Cerebellar cortex (tissue), 1 donor: ENCODE measurements around the gene PRPH.
"Not testable (repeated sequence)": the region's sequence is repeated elsewhere in the genome, so short reads cannot be mapped to it uniquely, and the experiment has no call there.

Experiments
- DNase-seq: peaks from one replicate; pipeline ENCODE4 v3.0.0-alpha.2; 2015; ENCODE audit warnings: low spot score

PRPH gene

GRCh38 chr12:49332891-49333371 is 38.0 kb downstream of the PRPH start:
- DNase-seq: no peak

DNA sequence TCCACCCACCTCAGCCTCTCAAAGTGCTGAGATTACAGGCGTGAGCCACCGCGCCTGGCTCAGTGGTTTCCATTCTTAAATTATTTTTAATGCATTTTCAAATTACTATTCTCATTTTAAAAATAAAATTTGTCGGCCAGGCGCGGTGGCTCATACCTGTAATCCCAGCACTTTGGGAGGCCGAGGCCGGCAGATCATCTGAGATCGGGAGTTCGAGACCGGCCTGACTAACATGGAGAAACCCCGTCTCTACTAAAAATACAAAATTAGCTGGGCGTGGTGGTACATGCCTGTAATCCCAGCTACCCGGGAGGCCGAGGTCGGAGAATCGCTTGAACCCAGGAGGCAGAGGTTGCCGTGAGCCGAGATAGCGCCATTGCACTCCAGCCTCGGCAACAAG is 38.8 kb downstream of the PRPH start:
- not testable (repeated sequence) for DNase-seq

- no peak for DNase-seq
Observed at GRCh38 chr12:49334226-49334625, 39.3 kb downstream of the PRPH start.

DNA sequence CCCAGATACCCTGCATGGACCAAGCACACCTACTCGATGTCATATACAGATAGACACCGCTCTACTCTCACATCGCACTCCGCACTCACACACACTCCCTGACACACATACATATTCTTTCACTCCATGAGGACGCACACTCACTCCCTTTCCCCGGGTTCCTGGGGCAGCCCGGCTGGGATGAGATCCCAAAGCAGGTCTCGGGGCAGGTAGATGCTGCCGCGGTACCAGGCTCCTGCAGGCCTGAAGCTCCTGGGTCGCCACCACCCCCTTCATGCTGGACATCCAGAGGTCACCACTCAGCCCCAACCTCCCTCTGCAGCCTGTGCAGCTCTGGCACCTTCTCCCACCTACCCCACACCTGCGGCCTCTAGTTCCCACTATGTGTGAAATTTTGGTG is 39.7 kb downstream of the PRPH start:
- DNase-seq: no peak

DNA sequence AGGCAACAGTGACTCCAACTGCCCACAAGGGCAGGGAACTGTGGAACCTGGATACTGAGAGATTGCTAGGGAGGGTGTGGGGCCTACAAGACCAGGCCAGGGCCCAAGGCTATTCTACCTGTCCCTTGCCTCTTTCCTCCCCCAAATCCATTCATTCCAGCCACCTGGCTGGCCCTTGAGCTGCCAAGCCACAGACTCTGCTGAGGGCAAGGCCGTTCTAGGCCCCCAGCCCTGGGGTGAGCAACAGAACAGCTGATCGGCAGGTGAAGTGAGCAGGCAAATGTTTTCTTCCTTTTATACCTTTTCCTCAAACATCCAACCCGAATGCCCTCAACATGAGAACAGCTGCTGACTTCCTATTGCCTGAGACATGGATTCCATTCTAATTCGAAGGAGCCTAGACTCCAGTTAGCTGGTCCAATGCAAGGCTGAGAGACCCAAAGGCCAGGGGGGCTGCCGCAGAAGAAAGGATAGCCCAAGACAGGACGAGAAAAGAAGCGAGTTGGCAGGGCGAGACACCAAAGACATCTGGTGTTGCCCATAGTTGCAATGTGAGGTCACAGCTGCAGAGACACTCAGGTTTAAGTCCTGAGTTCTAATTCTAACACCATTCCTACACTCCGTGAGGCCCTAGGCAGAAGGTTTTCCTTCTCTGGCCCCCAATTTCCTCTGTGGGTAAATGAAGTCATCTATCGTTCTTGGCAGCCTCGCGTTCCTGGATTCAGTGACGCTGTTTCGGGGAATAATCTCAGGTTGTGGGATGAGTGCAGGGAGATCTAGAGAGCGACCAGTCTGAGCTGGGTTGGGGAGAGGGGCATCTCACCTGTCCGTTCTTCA is 40.4 kb downstream of the PRPH start:
- DNase-seq: no peak

GRCh38 chr12:49335955-49336644 is 41.2 kb downstream of the PRPH start:
- DNase-seq: no peak

- peak; percentile 57 for DNase-seq
Observed at GRCh38 chr12:49336645-49337584, 42.0 kb downstream of the PRPH start, which contains the start of gene C1QL4. TSS of gene C1QL4 (minus strand) at chr12:49337188. CDS start at chr12:49336477, 711 bp downstream.

- no peak for DNase-seq
Observed at GRCh38 chr12:49338830-49339463, 44.0 kb downstream of the PRPH start.

DNA sequence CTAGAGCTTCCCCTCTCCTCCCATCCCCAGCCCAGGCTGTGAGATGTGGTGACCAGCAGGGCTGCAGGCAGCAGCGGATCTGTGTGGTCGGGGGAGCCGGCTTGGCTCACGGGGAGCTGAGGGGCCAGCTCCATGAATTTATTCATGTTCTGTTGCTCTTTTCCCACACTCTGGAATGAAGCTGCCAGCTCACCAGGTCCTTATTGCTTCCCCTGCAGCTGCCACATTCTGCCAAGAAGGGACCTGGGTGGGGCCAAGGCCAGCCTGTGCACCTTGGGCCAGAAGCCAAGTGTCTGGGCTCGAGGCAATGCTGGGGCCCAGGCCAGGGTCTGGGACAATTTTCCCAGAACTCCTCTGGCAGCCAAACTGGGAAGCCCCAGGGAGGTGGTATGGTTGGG is 44.5 kb downstream of the PRPH start:
- no peak for DNase-seq

- no peak for DNase-seq
Observed at GRCh38 chr12:49340095-49340870, 45.3 kb downstream of the PRPH start.

GRCh38 chr12:49340971-49341776 is 46.2 kb downstream of the PRPH start:
- DNase-seq: no peak

- DNase-seq: no peak
Observed at GRCh38 chr12:49341777-49342065, 46.8 kb downstream of the PRPH start.

DNA sequence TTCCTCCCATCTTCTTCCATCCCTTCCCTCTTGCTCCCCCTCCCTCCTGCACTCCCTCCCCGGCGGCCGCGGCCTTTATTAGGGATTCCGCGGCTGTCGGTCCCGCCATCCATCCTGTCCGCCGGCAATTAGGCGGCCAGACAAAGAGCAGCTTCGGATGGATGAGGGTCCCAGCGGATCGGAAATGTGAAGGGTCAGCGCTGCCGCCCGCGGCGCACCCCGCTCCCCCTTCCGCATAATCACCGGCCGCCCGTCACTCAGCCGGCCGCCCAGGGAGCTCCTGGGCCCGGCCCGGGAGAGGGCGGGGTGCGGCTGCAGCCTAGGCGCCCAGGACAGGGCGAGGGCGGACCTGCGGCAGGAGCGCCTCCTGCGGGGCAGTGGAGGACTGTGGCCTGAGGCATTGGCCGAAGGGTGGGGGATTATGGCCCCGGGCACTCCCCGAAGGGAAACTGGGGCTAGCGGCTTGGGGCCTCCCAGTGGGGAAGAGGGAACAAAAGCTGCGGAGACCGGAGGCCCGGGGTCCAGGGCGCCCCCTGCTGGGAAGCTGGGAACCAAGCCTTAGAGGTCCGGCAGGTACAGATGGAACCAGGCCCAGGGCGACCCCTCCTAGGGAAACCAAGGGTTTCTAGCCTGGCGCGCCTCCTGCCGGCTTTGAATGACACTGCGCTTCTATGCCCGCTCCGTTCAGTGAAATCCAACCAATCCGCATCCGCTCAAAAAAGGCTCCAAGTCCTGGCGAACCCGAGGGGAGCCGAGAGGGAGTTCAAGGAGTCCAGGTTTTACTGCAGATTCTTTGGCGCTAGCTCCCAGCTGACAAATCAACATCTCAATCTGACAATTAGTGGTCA is 47.3 kb downstream of the PRPH start:
- peak; percentile 89 for DNase-seq

DNA sequence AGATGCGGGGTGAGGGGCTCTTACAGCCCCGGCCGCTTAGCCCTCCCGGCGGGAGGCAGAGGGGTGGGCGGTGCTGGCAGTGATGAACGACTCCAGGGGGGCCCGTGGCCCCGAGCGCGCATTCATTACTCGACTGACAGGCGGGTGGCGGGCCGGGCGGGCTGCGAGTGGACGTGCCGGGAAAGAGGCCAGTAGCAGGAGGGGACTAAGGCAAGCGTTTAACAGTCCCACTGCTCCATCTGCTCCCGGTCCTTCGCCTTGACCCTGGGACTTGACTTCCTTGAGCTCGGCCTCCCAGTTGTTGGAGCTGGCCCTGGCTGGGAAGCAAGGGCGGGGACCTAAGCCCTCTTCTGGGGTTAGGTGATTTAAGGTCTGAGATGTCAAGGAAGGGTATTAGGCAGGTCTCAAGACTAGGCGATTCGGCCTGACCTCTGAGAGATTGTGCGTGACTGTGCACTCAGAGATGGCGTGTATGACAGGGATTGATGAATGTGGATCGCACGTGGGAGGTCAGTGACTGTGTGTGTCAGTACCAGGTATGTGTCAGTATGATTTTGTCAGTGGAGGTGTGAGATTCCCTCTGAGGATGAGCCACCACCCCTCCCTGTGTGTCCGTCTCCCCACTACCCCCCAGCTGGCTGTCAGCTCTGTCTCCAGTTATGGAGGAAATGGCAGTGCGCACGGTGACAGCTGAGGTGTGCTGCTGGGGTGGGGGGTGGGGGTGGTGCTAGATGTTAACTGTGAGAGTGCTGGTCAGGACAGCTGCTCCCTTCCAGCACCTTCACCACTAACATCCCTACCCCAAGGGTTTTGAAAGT is 48.2 kb downstream of the PRPH start:
- peak; percentile 41 for DNase-seq

GRCh38 chr12:49344486-49345050 is 49.6 kb downstream of the PRPH start:
- no peak for DNase-seq

DNA sequence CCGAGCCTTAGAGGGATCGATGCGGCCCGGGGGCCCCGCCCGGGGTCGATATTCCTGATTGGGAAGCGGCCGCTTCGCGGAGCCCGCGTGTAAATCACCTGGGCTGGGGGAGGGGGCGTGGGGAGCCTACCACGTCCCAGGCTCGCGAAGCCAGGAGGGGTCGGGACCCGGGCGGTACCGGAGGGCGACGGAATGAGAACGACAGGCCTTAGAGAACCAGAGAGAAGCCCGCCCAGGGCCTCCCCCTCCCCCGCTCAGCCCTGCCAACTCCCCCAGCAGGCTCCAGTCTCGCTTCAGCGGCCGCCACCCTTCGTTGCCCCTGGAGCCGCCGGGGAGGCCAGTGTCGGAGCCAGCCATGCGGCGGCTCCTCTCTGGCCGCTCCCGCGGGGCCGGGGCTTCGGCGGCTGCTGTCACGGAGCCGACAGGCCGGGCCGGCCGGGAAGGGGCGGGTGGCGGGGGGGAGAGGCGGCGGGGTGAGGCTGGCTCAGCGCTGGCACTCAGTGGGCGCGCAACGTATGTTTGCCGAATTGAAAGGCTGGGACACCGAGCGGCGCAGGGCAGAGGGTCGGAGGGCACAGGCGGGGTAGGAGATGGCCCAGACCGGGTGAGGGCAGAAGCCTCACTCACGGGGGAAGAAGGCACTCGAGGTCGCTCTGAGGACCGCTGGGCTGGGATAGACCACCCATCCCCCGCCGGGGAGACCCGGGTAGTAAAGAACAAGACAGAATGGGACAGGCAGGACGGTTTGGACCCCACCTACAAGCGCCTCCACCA is 50.3 kb downstream of the PRPH start:
- no peak for DNase-seq
